ENCODE results near the gene RTF2. TPM values are rescaled to one million over a fixed set of nuclear protein-coding genes. Genes with fewer than 3 reads are reported as not detected.

RTF2 gene
- total RNA-seq, 2 experiments from 2014 or later = 118 to 125 TPM

DNA sequence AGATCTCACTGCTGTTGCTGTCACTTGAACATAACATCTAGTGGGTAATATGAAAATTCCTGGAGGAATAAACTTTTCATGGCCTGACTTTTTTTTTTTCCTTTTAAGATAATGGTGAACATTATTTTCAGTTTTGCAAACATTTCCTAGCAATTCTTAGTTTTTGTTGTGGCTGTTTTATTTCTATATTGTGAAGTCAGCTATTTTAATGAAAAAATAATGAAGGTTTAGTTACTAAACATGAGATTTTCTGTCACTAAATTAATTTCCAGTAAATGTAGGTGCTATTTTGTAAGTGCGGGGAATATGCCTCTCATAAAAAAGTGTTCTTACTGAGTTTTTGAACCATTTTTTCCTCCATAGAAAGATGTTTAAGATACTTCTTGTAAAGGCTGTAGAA lies 32.7 kb downstream of the RTF2 start:
- Mint-ChIP-seq H3K36me3 (ENCODE audit: low read depth) (peaks cover 28% of the 10 kb centered on the region), H3K27ac (no peak overlapping the region), H3K4me3 (no peak overlapping the region), H3K27me3 (ENCODE audit: low read depth) (no peaks in the 10 kb centered on the region), H3K4me1 (ENCODE audit: low read depth) (peaks cover 3% of the 10 kb centered on the region), H3K9me3 (ENCODE audit: insufficient read depth) (no peaks in the 10 kb centered on the region)
- ChIA-PET POLR2A (no interaction called here), CTCF (no interaction called here)
- no peak for ATAC-seq
- DNase-seq = no peak

DNA sequence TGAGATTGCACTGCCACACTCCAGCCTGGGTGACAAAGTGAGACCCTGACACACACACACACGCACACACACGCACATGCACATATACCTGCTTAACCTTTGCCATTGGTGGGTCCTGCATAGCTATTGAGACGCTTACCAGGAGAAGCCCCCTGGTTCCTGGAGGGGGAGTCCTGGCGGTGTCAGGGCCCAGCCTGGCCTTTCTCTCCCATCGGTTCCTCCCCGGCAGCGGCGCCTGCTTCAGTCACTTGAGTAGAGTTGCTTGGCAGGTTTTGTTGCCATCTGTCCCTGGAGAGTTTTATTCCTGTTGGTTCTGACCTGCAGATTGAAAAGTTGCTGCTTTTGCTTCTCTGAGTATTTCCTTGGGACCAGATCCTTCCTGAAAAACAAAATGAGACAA lies 35.5 kb downstream of the RTF2 start:
- ChIA-PET POLR2A (no interaction called here), CTCF (interaction anchor here (1.0 kb wide), 1 partner anchor 109 kb away, joined by 3 read pairs; no protein-coding TSS in a partner anchor)
- Mint-ChIP-seq H3K9me3 (ENCODE audit: insufficient read depth) (no peaks in the 10 kb centered on the region), H3K4me1 (ENCODE audit: low read depth) (peaks cover 3% of the 10 kb centered on the region), H3K27ac (peak overlapping the region; percentile 49), H3K36me3 (ENCODE audit: low read depth) (peaks cover 26% of the 10 kb centered on the region), H3K4me3 (no peak overlapping the region), H3K27me3 (ENCODE audit: low read depth) (no peaks in the 10 kb centered on the region)
- DNase-seq (no peak), ATAC-seq (no peak)

DNA sequence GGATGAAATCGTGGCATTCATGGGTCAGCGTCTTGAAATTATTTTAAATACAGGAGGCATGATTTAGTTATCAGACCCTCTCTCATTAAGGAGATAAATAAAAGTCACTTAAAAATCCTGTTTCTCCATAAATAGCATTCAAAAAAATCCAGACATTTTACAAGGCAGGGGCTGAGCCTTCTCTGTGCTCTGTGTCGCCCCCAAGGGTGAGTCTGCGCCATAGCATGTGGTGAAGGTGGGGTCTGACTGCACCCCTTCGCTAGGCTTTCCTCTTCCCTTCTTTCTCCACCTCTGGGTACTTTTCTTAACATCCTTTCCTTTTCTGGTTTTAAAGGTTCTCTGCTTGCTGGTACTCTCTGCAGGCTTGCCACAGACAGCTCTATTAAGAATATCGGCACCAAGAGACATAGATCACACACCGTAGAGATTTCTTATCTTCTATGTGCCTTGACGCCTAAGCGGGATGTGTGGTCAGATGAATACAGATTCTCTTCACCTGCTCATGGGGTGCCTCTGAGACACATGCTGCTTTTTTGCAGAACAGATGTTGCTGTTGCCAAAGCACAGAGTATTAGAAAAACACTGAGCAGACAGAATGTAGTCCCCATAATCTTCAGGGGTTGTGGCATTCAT lies 36.1 kb downstream of the RTF2 start:
- ChIA-PET POLR2A (no interaction called here), CTCF (interaction anchor here (1.0 to 1.6 kb wide), 3 partner anchors 10 to 109 kb away, joined by 3 read pairs; no protein-coding TSS in a partner anchor)
- Mint-ChIP-seq H3K4me3 (no peak overlapping the region), H3K4me1 (ENCODE audit: low read depth) (peaks cover 3% of the 10 kb centered on the region), H3K27ac (peak overlapping the region; percentile 49), H3K27me3 (ENCODE audit: low read depth) (no peaks in the 10 kb centered on the region), H3K9me3 (ENCODE audit: insufficient read depth) (no peaks in the 10 kb centered on the region), H3K36me3 (ENCODE audit: low read depth) (peaks cover 27% of the 10 kb centered on the region)
- DNase-seq (peak; percentile 28), ATAC-seq (peak; percentile 67)

DNA sequence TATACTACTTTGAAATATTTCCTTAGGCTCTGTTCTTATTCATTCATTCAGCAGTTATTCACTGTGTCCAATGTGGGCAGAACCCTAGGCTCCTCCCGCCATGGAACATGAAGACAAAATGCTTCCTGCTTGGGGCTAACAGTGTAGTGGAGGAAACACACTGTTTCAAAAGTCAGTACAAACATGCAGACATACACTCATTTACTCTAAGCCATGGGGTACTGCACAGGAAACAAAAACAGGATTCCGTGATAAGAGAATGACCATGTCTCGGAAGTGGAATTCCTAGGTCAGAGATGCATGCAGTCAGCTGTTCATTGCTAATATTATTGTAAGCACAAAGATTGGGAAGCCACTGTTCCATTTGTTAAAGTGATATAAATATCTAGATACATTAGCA lies 37.7 kb downstream of the RTF2 start:
- no peak for ATAC-seq
- Mint-ChIP-seq H3K36me3 (ENCODE audit: low read depth) (peaks cover 24% of the 10 kb centered on the region), H3K4me3 (no peak overlapping the region), H3K27ac (no peak overlapping the region), H3K9me3 (ENCODE audit: insufficient read depth) (no peaks in the 10 kb centered on the region), H3K4me1 (ENCODE audit: low read depth) (peaks cover 3% of the 10 kb centered on the region), H3K27me3 (ENCODE audit: low read depth) (no peaks in the 10 kb centered on the region)
- ChIA-PET CTCF (interaction anchor here (1.6 kb wide), 1 partner anchor 8 kb away, joined by 3 read pairs; no protein-coding TSS in a partner anchor), POLR2A (no interaction called here)
- DNase-seq = no peak

DNA sequence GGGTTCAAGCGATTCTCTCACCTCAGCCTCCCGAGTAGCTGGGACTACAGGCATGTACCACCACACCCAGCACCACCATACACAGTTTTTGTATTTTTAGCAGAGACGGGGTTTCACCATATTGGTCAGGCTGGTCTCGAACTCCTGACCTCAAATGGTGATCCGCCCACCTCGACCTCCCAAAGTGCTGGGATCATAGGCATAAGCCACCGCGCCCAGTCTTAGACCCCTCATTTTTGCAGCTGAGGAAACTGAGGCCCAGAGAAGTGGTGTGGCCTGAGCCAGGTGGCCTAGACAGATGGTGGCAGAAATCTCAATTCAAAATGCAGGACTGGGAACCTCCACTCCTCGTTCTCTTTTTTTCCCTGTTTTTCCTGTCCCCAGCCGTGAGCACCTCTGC lies 43.5 kb downstream of the RTF2 start:
- Mint-ChIP-seq H3K9me3 (ENCODE audit: insufficient read depth) (no peaks in the 10 kb centered on the region), H3K27me3 (ENCODE audit: low read depth) (no peaks in the 10 kb centered on the region), H3K27ac (peak overlapping the region; percentile 30), H3K36me3 (ENCODE audit: low read depth) (peaks cover 40% of the 10 kb centered on the region), H3K4me3 (no peak overlapping the region), H3K4me1 (ENCODE audit: low read depth) (no peaks in the 10 kb centered on the region)
- ChIA-PET CTCF (no interaction called here), POLR2A (no interaction called here)
- DNase-seq (no peak), ATAC-seq (no peak)

DNA sequence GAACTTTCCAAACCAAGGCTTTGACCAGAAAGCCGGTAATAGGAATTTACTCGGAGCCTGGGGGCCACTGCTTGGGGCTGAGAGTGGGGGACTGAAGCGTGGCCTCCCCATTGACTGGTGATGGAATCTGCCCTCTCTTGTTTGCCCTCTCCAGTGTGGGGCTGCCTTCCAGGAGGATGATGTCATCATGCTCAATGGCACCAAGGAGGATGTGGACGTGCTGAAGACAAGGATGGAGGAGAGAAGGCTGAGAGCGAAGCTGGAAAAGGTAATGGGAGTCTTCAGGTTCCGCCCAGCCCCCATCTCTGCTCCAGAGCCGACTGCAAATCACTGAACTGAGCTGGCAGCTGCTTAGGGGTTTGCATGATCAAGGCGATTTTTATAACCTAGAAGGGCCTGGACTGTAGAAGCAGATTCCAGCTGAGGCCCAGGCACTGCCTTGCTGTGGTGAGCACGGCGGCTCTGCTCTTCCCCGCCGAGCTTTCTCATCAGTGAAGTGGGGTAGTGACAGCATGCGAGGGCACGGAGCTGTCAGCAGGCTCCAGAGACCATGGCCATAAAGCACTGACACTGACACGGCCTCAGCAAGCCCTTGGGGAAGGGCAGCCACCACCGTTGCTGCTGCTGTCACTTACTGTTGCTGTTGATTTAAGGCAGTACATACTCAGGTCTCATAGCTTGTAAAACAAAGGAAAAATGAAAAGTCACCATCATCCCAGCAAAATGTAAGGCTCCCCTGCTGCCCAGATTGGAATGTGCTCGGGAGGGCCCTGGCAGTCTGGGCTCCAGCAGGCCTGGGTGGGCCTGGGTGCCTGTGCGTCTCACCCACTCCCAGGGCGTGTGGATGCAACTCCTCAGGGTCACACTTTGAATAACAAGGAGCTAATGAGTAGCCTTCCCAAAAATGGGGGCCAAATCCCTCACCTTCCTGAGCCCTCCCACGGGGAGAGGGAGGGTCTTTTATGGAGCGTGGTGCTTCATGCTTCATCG lies 45.0 kb downstream of the RTF2 start:
- ChIA-PET CTCF (interaction anchor here (0.7 kb wide), 1 partner anchor 8 kb away, joined by 3 read pairs; no protein-coding TSS in a partner anchor), POLR2A (no interaction called here)
- no peak overlapping the region for H3K4me3 Mint-ChIP-seq
- no peaks in the 10 kb centered on the region for H3K27me3 Mint-ChIP-seq (ENCODE audit: low read depth)
- H3K36me3 Mint-ChIP-seq (ENCODE audit: low read depth) = peaks cover 46% of the 10 kb centered on the region
- H3K27ac Mint-ChIP-seq = no peak overlapping the region
- DNase-seq = no peak
- H3K9me3 Mint-ChIP-seq (ENCODE audit: insufficient read depth) = no peaks in the 10 kb centered on the region
- H3K4me1 Mint-ChIP-seq (ENCODE audit: low read depth) = no peaks in the 10 kb centered on the region
- ATAC-seq = no peak

DNA sequence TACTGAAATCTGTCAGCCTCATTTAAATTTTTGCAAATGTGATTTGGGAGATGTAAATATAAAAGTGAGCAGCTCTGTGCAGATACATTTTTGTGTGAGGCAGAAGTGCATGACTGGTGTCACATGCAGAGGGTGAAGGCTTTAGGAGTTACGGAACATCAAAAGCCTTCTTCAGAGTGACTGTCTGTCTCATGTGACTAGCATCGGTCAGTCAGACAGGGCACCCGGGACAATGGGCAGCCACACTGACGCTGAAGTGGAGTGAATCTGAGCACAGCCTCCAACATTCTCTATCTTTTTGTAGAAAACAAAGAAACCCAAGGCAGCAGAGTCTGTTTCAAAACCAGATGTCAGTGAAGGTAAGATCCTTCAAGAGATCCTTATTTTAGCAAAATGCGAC lies 48.2 kb downstream of the RTF2 start:
- Mint-ChIP-seq H3K27ac (no peak overlapping the region), H3K9me3 (ENCODE audit: insufficient read depth) (peaks cover 12% of the 10 kb centered on the region), H3K4me3 (no peak overlapping the region), H3K36me3 (ENCODE audit: low read depth) (peaks cover 73% of the 10 kb centered on the region), H3K4me1 (ENCODE audit: low read depth) (no peaks in the 10 kb centered on the region), H3K27me3 (ENCODE audit: low read depth) (no peaks in the 10 kb centered on the region)
- CTCF ChIA-PET = interaction anchor here (0.7 to 1.9 kb wide), 9 partner anchors 9 to 124 kb away, joined by 3 to 8 read pairs (median 5); partner anchors contain the start of genes AURKA, CASS4, CSTF1 and RTF2
- ATAC-seq (no peak), DNase-seq (no peak)
- POLR2A ChIA-PET = no interaction called here

DNA sequence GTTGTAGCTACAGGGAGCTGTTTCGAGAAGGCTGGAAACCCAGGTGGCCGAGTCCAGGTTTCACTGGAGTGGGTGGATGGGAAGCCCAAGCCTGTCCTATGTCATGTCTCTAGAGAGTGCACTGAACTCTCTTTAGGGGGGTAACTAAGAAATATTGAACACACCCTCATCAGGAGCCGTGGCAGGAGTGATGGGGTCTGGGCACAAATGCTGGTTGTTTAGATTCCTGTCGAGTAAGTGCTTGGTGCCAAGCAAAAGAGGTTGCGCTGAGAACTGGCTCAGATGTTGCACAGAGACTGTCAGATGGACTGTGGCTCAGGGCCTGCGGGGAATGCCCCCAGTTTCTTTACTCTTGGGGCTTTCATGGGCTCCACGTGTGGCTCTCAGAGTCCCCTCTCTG lies 48.8 kb downstream of the RTF2 start:
- no peak for DNase-seq
- POLR2A ChIA-PET = no interaction called here
- H3K9me3 Mint-ChIP-seq (ENCODE audit: insufficient read depth) = peaks cover 12% of the 10 kb centered on the region
- no peak for ATAC-seq
- CTCF ChIA-PET = no interaction called here
- H3K36me3 Mint-ChIP-seq (ENCODE audit: low read depth) = peaks cover 75% of the 10 kb centered on the region
- no peak overlapping the region for H3K4me3 Mint-ChIP-seq
- no peaks in the 10 kb centered on the region for H3K4me1 Mint-ChIP-seq (ENCODE audit: low read depth)
- no peak overlapping the region for H3K27ac Mint-ChIP-seq
- no peaks in the 10 kb centered on the region for H3K27me3 Mint-ChIP-seq (ENCODE audit: low read depth)

DNA sequence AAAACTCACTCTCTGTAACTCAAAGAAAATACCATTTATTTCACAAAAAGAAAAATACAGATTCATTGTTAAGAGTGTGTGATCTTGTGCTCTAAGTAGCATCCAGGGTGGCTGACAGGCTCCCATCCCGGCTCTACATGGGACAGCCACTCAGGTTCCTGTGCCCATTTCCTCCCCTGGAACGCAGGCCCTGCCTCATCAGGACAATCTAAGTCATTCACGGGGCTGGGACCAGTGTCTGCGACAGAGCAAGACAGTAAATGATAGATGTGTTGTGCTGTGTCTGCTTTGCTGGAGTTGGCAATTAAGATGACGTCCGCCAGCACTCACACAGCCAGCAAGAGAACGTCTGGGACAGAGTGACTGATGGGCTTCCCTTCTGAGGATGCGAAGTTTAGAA lies 49.2 kb downstream of the RTF2 start:
- Mint-ChIP-seq H3K27ac (no peak overlapping the region), H3K4me1 (ENCODE audit: low read depth) (no peaks in the 10 kb centered on the region), H3K27me3 (ENCODE audit: low read depth) (no peaks in the 10 kb centered on the region), H3K36me3 (ENCODE audit: low read depth) (peaks cover 75% of the 10 kb centered on the region), H3K9me3 (ENCODE audit: insufficient read depth) (peaks cover 12% of the 10 kb centered on the region), H3K4me3 (no peak overlapping the region)
- CTCF ChIA-PET = no interaction called here
- no peak for ATAC-seq
- no peak for DNase-seq
- POLR2A ChIA-PET = no interaction called here

DNA sequence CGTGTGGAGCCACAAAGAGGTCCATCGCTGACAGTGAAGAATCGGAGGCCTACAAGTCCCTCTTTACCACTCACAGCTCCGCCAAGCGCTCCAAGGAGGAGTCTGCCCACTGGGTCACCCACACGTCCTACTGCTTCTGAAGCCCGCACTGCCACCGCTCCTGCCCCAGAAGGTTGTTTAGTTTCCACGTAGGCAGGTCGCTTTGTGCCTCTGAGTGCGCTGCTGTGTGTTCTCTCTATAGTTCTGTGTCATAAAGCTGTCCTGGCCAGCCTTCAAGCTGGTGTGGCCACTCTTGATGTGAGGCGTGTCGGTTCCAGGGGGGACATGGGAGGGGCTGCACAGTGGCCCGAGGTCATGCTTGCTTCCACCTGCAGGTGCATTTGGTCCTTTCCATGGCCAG lies 49.7 kb downstream of the RTF2 start:
- Mint-ChIP-seq H3K36me3 (ENCODE audit: low read depth) (peaks cover 73% of the 10 kb centered on the region), H3K4me3 (no peak overlapping the region), H3K4me1 (ENCODE audit: low read depth) (peaks cover 3% of the 10 kb centered on the region), H3K27ac (no peak overlapping the region), H3K9me3 (ENCODE audit: insufficient read depth) (peaks cover 12% of the 10 kb centered on the region), H3K27me3 (ENCODE audit: low read depth) (no peaks in the 10 kb centered on the region)
- no peak for DNase-seq
- POLR2A ChIA-PET = no interaction called here
- ATAC-seq = no peak
- CTCF ChIA-PET = no interaction called here

DNA sequence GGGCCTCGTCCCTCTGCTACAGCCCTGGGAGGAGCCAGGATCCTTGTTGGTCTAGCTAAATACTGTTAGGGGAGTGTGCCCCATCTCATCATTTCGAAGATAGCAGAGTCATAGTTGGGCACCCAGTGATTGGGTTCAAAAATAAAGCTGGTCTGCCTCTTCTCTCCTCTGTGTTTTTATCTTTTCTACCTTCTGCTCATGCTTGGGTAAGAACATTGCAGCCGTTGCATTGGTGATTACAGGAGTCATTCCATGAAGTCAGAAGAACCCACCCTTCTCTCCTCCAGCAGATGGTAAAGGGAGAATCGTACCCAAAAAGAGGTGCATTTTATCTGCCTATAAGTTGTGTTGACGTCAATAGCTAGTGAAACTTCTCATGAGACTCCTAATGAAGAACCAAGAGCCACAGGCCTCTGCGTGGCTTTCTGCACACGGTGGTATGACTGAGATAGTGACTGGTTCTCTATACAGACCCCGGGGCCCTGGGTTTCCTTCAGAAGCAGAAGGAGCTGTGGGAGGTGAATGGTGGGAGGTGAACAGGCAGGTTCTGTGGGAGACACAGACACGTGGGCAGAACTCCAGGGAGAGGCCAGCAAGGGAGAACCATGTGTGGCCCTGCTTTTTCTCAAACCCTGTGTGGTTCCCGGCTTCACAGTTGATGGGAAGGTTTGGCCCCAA lies 50.4 kb downstream of the RTF2 start:
- Mint-ChIP-seq H3K27ac (no peak overlapping the region), H3K4me3 (no peak overlapping the region), H3K9me3 (ENCODE audit: insufficient read depth) (peaks cover 12% of the 10 kb centered on the region), H3K36me3 (ENCODE audit: low read depth) (peaks cover 69% of the 10 kb centered on the region), H3K4me1 (ENCODE audit: low read depth) (peaks cover 9% of the 10 kb centered on the region), H3K27me3 (ENCODE audit: low read depth) (no peaks in the 10 kb centered on the region)
- DNase-seq (no peak), ATAC-seq (no peak)
- ChIA-PET CTCF (no interaction called here), POLR2A (no interaction called here)

DNA sequence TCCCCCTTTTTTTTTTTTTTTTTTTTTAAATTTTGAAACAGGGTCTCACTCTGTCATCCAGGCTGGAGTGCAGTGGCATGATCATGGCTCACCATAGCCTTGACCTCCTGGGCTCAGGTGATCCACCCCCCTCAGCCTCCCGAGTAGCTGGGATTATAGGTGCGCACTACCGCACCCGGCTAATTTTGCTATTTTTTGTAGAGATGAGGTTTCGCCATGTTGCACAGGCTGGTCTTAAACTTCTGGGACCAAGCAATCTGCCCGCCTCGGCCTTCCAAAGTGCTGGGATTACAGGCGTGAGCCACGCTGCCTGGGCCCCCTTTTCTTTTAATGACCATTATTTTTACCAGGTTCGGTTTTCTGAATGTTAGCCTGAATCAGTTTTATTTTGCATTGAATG lies 51.1 kb downstream of the RTF2 start:
- Mint-ChIP-seq H3K27ac (no peak overlapping the region), H3K4me3 (no peak overlapping the region), H3K36me3 (ENCODE audit: low read depth) (peaks cover 66% of the 10 kb centered on the region), H3K27me3 (ENCODE audit: low read depth) (no peaks in the 10 kb centered on the region), H3K4me1 (ENCODE audit: low read depth) (peaks cover 9% of the 10 kb centered on the region), H3K9me3 (ENCODE audit: insufficient read depth) (peaks cover 12% of the 10 kb centered on the region)
- ChIA-PET CTCF (no interaction called here), POLR2A (no interaction called here)
- no peak for ATAC-seq
- DNase-seq = no peak

All from activated CD8-positive, alpha-beta T cell treated with anti-CD3 and anti-CD28 coated beads, Interleukin-2, amount 10 ng/mL, durations not matched to agents 7 days and 5 days (primary cell).